Measurements from ENCODE around the gene NDUFB11. TPM values are rescaled to one million over a fixed set of nuclear protein-coding genes. Genes with fewer than 3 reads are reported as not detected.

Gene NDUFB11
- total RNA-seq, 2 experiments from 2014 or later = 78.1 to 139 TPM

DNA sequence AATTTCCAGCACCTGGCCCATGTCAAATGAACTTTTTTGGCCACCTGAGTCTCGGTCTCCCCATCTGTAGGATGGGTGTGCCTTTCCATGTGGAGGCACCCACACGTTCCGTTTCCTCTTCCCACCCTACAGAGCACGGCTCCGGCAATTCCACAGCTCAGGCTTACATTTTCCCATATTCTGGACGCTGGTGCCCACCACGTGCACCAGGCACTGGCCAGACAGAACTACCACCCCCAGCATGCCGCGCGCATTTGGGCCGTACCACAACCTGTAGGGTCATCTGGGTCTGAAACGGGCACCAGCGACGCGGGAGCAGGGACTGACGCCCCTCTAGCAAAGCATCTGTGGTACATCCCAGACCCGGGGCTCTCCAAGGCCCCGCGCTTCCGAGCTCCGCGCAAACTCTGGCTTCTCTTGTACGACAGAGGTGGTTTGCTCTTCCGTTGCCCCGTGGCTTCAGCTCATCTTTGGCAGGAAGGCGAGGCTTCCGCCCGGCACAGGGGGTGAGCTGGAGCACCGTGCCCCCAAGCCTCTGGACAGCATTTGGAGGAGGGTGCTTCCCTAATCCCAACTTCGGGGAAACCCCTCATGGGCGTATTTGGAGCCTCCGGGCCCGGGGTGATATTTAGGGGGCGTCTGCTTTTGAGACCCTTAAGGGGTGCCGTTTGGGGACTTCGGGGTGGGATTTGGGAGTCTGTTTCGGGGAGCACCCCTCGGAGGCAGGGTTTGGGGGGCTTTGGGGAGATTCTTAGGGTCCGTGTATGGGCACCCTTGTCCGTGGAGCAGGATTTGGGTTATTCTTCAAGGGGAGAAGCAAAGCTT is 46.2 kb upstream of the NDUFB11 start:
- peaks cover 30% of the 10 kb centered on the region for H3K79me2 ChIP-seq (ENCODE audit: insufficient read depth, low read depth, low read length)
- peak; percentile 94 for DNase-seq (ENCODE audit: low spot score)
- H3K9me3 ChIP-seq (ENCODE audit: low read length) = no peaks in the 10 kb centered on the region
- H3K4me2 ChIP-seq (ENCODE audit: low read length) = peak overlapping the region; percentile 96
- H4K20me1 ChIP-seq (ENCODE audit: insufficient read depth, low read length) = no peaks in the 10 kb centered on the region
- H2AFZ ChIP-seq (ENCODE audit: low read length) = peak overlapping the region; percentile 87; the same call in 1 of the 2 replicates
- no TSS peak for BruUV-seq (replicated peaks)
- peaks cover 29% of the 10 kb centered on the region for H3K36me3 ChIP-seq (ENCODE audit: insufficient read depth, low read length)
- H3K4me1 ChIP-seq (ENCODE audit: insufficient read depth, low read length, poor library complexity, severe bottlenecking) = peaks cover 17% of the 10 kb centered on the region
- ChIA-PET CTCF (ENCODE audit: unreplicated experiment) (no interaction called here), POLR2A (interaction anchor here (0.6 to 1.4 kb wide), 5 partner anchors 27 to 361 kb away, joined by 4 to 8 read pairs (median 5); partner anchors contain the start of genes NDUFB11, RBM10 and USP11)
- no peak for TF ChIP-seq EZH2phosphoT487 (IDR thresholded peaks at IDR 0.05; ENCODE audit: borderline replicate concordance, low read depth, low read length)
- TF ChIP-seq, protein P1, sequence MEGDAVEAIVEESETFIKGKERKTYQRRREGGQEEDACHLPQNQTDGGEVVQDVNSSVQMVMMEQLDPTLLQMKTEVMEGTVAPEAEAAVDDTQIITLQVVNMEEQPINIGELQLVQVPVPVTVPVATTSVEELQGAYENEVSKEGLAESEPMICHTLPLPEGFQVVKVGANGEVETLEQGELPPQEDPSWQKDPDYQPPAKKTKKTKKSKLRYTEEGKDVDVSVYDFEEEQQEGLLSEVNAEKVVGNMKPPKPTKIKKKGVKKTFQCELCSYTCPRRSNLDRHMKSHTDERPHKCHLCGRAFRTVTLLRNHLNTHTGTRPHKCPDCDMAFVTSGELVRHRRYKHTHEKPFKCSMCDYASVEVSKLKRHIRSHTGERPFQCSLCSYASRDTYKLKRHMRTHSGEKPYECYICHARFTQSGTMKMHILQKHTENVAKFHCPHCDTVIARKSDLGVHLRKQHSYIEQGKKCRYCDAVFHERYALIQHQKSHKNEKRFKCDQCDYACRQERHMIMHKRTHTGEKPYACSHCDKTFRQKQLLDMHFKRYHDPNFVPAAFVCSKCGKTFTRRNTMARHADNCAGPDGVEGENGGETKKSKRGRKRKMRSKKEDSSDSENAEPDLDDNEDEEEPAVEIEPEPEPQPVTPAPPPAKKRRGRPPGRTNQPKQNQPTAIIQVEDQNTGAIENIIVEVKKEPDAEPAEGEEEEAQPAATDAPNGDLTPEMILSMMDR (conservative IDR thresholded peaks at IDR 0.05; ENCODE audit: low read length) = no peak
- peak overlapping the region; percentile 99 for H3K27ac ChIP-seq (ENCODE audit: low read depth, low read length, poor library complexity, severe bottlenecking)
- intact Hi-C loops (cut with micrococcal nuclease; ENCODE audit: unreplicated experiment) = loop anchor here (5.0 kb wide), 1 partner anchor 332 kb away; no protein-coding TSS in a partner anchor
- no peaks in the 10 kb centered on the region for H3K9me2 ChIP-seq (ENCODE audit: insufficient read depth, low read length)
- peak overlapping the region; percentile 94 for H3K4me3 ChIP-seq (ENCODE audit: low read depth, low read length, poor library complexity, severe bottlenecking)

DNA sequence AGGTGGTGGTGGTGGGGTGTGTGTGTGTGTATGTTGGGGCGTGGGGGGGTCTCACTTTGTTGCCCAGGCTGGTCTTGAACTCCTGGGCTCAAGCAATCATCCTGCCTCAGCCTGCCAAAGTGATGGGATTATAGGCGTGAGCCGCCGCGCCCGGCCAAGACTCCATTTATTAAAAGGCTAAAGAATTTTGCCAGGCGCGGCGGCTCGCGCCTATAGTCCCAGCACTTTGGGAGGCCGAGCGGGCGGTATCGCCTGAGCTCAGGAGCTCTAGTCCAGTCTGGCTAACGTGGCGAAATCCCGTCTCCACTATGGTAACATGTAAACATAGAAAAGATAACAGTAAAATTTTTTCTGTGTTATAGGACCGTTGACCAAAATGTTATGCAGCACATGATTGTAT is 45.4 kb upstream of the NDUFB11 start:
- no peak for DNase-seq (ENCODE audit: low spot score)
- TF ChIP-seq EZH2phosphoT487 (IDR thresholded peaks at IDR 0.05; ENCODE audit: borderline replicate concordance, low read depth, low read length) = no peak
- TF ChIP-seq, protein P1 (conservative IDR thresholded peaks at IDR 0.05; ENCODE audit: low read length) = no peak
- ChIA-PET POLR2A (no interaction called here), CTCF (ENCODE audit: unreplicated experiment) (no interaction called here)
- Histone ChIP-seq H3K9me3 (ENCODE audit: low read length) (no peaks in the 10 kb centered on the region), H3K4me3 (ENCODE audit: low read depth, low read length, poor library complexity, severe bottlenecking) (no peak overlapping the region), H3K4me1 (ENCODE audit: insufficient read depth, low read length, poor library complexity, severe bottlenecking) (peaks cover 10% of the 10 kb centered on the region), H3K4me2 (ENCODE audit: low read length) (peak overlapping the region; percentile 96; the same call in 1 of the 2 replicates), H2AFZ (ENCODE audit: low read length) (peak overlapping the region; percentile 87; the same call in 1 of the 2 replicates), H3K27ac (ENCODE audit: low read depth, low read length, poor library complexity, severe bottlenecking) (no peak overlapping the region), H3K79me2 (ENCODE audit: insufficient read depth, low read depth, low read length) (peaks cover 23% of the 10 kb centered on the region), H3K36me3 (ENCODE audit: insufficient read depth, low read length) (peaks cover 25% of the 10 kb centered on the region; the same call in 1 of the 2 replicates), H3K9me2 (ENCODE audit: insufficient read depth, low read length) (no peaks in the 10 kb centered on the region), H4K20me1 (ENCODE audit: insufficient read depth, low read length) (no peaks in the 10 kb centered on the region)
- intact Hi-C loops (cut with micrococcal nuclease; ENCODE audit: unreplicated experiment) = loop anchor here (5.0 kb wide), 1 partner anchor 332 kb away; no protein-coding TSS in a partner anchor
- no TSS peak for BruUV-seq (replicated peaks)

Measured in OCI-LY7 (cell line).